Left lobe of liver (tissue), 2 donors: ENCODE results near the gene FSTL4. TPM values are rescaled to one million over a fixed set of nuclear protein-coding genes. Genes with fewer than 3 reads are reported as not detected.
"Not testable (repeated sequence)": the region's sequence is repeated elsewhere in the genome, so short reads cannot be mapped to it uniquely, and the experiment has no call there.

ENCODE experiments used
- ATAC-seq: fragments of 200-7000 bp; cut with Tn5 transposase; one replicate; pipeline ENCODE4 v1.9.1; 2020; ENCODE audit warnings: mild to moderate bottlenecking, moderate library complexity
- DNase-seq: peaks from one replicate; pipeline ENCODE4 v3.0.0-alpha.2; 2020; ENCODE audit warnings: low spot score
- total RNA-seq: library from RNA; stranded (reverse); gene quantifications from one replicate; pipeline ENCODE4 v1.2.1, GENCODE V29; 2021
- donor health status: DM: no; HTN: no; CAD: no; lungs with moderate emphysema.
- donor health status: DM: no; HTN: yes; CAD: no.

Gene FSTL4
- total RNA-seq, 1 donor from 2014 or later = not detected

GRCh38 chr5:133409210-133409674 is 203.1 kb downstream of the FSTL4 start:
- ATAC-seq (no peak), DNase-seq (peak; percentile 22)

GRCh38 chr5:133408322-133408721 is 204.0 kb downstream of the FSTL4 start:
- DNase-seq (peak; percentile 12), ATAC-seq (no peak)

- ATAC-seq (no peak), DNase-seq (peak; percentile 19)
Observed at GRCh38 chr5:133406977-133407632, 205.2 kb downstream of the FSTL4 start.

- no peak for ATAC-seq
- DNase-seq = peak; percentile 19
Observed at GRCh38 chr5:133406208-133406976, 205.9 kb downstream of the FSTL4 start.

- DNase-seq (peak; percentile 16), ATAC-seq (no peak)
Observed at GRCh38 chr5:133405275-133406034, 206.9 kb downstream of the FSTL4 start.

- DNase-seq (peak; percentile 14), ATAC-seq (no peak)
Observed at GRCh38 chr5:133404724-133405123, 207.6 kb downstream of the FSTL4 start.

- peak; percentile 14 for DNase-seq
- ATAC-seq = no peak
Observed at GRCh38 chr5:133403741-133404364, 208.5 kb downstream of the FSTL4 start.

- DNase-seq (peak; percentile 11), ATAC-seq (no peak)
Observed at GRCh38 chr5:133402775-133403174, 209.6 kb downstream of the FSTL4 start.

GRCh38 chr5:133401731-133402347 is 210.5 kb downstream of the FSTL4 start:
- DNase-seq = peak; percentile 15
- ATAC-seq = no peak

- ATAC-seq (no peak), DNase-seq (peak; percentile 33)
Observed at GRCh38 chr5:133400831-133401351, 211.4 kb downstream of the FSTL4 start.

GRCh38 chr5:133400120-133400519 is 212.2 kb downstream of the FSTL4 start:
- no peak for ATAC-seq
- DNase-seq = peak; percentile 15

- DNase-seq = peak; percentile 27
- ATAC-seq = no peak
Observed at GRCh38 chr5:133399247-133399891, 213.0 kb downstream of the FSTL4 start.

GRCh38 chr5:133398646-133399101 is 213.7 kb downstream of the FSTL4 start:
- ATAC-seq (no peak), DNase-seq (no peak)

- ATAC-seq (no peak), DNase-seq (peak; percentile 26)
Observed at GRCh38 chr5:133397990-133398645, 214.2 kb downstream of the FSTL4 start.

- ATAC-seq (no peak), DNase-seq (peak; percentile 15)
Observed at GRCh38 chr5:133397348-133397747, 215.0 kb downstream of the FSTL4 start.

- DNase-seq (no peak), ATAC-seq (no peak)
Observed at GRCh38 chr5:133396814-133397213, 215.5 kb downstream of the FSTL4 start.

GRCh38 chr5:133396187-133396741 is 216.1 kb downstream of the FSTL4 start:
- DNase-seq = peak; percentile 28
- no peak for ATAC-seq

GRCh38 chr5:133395207-133395606 is 217.1 kb downstream of the FSTL4 start:
- not testable (repeated sequence) for ATAC-seq
- DNase-seq = peak; percentile 12

GRCh38 chr5:133394477-133394817 is 217.9 kb downstream of the FSTL4 start:
- not testable (repeated sequence) for ATAC-seq
- peak; percentile 34 for DNase-seq
